Nephron progenitor cell (in vitro differentiated cells): Measurements from ENCODE around the gene RSBN1L.
"Not testable (repeated sequence)": the region's sequence is repeated elsewhere in the genome, so short reads cannot be mapped to it uniquely, and the experiment has no call there.

ENCODE experiments used
- DNase-seq: peaks from one replicate; pipeline ENCODE4 v3.0.0; 2021
- H3K27ac Mint-ChIP-seq: 2 replicates; pipeline ENCODE4 v1.8.0; 2021; ENCODE audit warnings: mild to moderate bottlenecking, moderate library complexity, mixed read lengths
- H3K27me3 Mint-ChIP-seq: 2 replicates; pipeline ENCODE4 v1.8.0; 2021; ENCODE audit warnings: mild to moderate bottlenecking, low read depth, mixed read lengths; ENCODE audit not compliant: poor library complexity
- H3K36me3 Mint-ChIP-seq: 2 replicates; pipeline ENCODE4 v1.8.0; 2021; ENCODE audit warnings: low read depth, mixed read lengths
- H3K4me1 Mint-ChIP-seq: 2 replicates; pipeline ENCODE4 v1.8.0; 2021; ENCODE audit warnings: mixed read lengths
- H3K4me3 Mint-ChIP-seq: 2 replicates; pipeline ENCODE4 v1.8.0; 2021; ENCODE audit warnings: mild to moderate bottlenecking, moderate library complexity, mixed read lengths
- H3K9me3 Mint-ChIP-seq: 2 replicates; pipeline ENCODE4 v1.8.0; 2021; ENCODE audit warnings: mild to moderate bottlenecking, moderate library complexity, mixed read lengths
- TF ChIP-seq, protein P1 (sequence below): fragments of 200-600 bp; sonication (generic); IDR thresholded peaks from 2 replicates; pipeline ENCODE4 v1.5.0; 2021; ENCODE audit warnings: antibody characterized with exemption

Gene RSBN1L

DNA sequence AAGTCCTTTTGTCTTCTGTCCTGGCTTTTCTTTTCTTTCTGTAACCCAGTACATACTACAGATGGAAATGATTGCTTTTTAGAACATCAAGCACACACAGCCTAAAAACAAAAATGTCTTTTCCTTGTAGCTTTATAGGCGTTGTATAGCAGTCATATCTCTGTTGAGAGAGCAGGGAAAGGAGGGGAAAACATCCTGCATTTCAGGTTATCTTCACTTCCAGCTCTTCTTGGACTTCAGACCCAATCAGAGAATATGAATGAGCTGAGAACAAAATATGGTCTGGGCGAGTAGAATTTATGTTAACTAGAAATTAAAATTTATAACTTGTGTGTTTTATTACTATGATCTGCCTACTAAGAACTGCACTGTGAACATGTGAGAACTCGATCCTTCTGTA, 87.3 kb downstream of the RSBN1L start:
- Mint-ChIP-seq H3K36me3 (peaks cover 52% of the 10 kb centered on the region), H3K4me3 (no peak overlapping the region), H3K27ac (no peak overlapping the region), H3K9me3 (peaks cover 19% of the 10 kb centered on the region), H3K27me3 (no peaks in the 10 kb centered on the region), H3K4me1 (no peaks in the 10 kb centered on the region)
- no peak for DNase-seq
- TF ChIP-seq, protein P1, sequence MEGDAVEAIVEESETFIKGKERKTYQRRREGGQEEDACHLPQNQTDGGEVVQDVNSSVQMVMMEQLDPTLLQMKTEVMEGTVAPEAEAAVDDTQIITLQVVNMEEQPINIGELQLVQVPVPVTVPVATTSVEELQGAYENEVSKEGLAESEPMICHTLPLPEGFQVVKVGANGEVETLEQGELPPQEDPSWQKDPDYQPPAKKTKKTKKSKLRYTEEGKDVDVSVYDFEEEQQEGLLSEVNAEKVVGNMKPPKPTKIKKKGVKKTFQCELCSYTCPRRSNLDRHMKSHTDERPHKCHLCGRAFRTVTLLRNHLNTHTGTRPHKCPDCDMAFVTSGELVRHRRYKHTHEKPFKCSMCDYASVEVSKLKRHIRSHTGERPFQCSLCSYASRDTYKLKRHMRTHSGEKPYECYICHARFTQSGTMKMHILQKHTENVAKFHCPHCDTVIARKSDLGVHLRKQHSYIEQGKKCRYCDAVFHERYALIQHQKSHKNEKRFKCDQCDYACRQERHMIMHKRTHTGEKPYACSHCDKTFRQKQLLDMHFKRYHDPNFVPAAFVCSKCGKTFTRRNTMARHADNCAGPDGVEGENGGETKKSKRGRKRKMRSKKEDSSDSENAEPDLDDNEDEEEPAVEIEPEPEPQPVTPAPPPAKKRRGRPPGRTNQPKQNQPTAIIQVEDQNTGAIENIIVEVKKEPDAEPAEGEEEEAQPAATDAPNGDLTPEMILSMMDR, result no peak

DNA sequence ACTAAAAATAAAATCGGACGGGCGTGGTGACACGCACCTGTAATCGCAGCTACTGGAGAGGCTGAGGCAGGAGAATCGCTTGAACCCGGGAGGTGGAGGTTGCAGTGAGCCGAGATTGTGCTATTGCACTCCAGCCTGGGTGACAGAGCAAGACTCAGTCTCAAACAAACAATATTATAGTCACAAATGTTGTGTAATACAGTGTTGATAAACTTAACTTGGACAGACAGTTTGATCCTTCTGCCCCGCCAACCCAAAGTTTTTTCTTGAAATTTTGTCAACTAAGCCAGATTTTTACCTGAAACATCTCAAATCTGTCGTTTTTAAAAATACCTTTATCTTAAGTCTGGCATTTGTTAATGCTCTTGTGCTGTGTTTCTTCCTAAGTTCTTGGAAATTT, 88.2 kb downstream of the RSBN1L start:
- Mint-ChIP-seq H3K27ac (peak overlapping the region; percentile 24), H3K36me3 (peaks cover 48% of the 10 kb centered on the region), H3K9me3 (peaks cover 19% of the 10 kb centered on the region)
- not testable (repeated sequence) for DNase-seq, H3K27me3 Mint-ChIP-seq, H3K4me1 Mint-ChIP-seq, H3K4me3 Mint-ChIP-seq

DNA sequence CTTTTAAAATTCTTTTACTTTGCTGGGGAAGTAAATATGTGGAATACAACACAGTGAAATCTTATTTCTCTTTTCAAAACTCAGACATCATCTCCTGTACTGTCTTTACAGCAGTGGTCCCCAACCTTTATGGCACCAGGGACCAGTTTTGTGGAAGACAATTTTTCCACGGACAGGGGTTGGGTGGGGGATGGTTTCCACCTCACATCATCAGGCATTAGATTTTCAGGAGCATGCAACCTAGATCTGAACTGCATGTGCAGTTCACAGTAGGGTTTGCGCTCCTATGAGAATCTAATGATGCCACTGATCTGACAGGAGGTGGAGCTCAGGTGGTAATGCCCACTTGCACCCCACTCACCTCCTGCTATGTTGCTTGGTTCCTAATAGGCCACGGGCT, 89.8 kb downstream of the RSBN1L start:
- DNase-seq, result no peak
- TF ChIP-seq, protein P1, result no peak
- no peak overlapping the region for H3K27ac Mint-ChIP-seq
- peaks cover 19% of the 10 kb centered on the region for H3K9me3 Mint-ChIP-seq
- no peaks in the 10 kb centered on the region for H3K4me1 Mint-ChIP-seq
- H3K4me3 Mint-ChIP-seq, result no peak overlapping the region
- no peaks in the 10 kb centered on the region for H3K27me3 Mint-ChIP-seq
- H3K36me3 Mint-ChIP-seq, result peaks cover 39% of the 10 kb centered on the region

DNA sequence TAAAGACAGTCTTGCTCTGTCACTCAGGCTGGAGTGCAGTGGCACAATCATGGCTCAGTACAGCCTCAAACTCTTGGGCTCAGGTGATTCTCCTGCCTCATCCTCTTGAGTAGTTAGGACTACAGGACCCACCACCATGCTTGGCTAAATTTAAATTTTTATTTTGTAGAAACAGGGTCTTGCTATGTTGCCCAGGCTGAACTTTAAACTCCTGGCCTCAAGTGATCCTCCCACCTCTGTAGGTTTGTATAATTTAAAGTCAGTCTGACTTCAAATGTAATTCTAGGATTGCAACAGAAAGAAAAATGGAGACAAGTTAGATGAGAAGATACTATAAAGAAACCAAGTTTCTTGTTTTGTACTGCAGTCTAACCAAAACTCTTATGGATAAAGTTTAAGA, 90.5 kb downstream of the RSBN1L start:
- TF ChIP-seq, protein P1, result no peak
- no peak overlapping the region for H3K4me3 Mint-ChIP-seq
- H3K9me3 Mint-ChIP-seq, result peaks cover 19% of the 10 kb centered on the region
- peaks cover 35% of the 10 kb centered on the region for H3K36me3 Mint-ChIP-seq
- DNase-seq, result no peak
- no peaks in the 10 kb centered on the region for H3K27me3 Mint-ChIP-seq
- no peak overlapping the region for H3K27ac Mint-ChIP-seq
- no peaks in the 10 kb centered on the region for H3K4me1 Mint-ChIP-seq

DNA sequence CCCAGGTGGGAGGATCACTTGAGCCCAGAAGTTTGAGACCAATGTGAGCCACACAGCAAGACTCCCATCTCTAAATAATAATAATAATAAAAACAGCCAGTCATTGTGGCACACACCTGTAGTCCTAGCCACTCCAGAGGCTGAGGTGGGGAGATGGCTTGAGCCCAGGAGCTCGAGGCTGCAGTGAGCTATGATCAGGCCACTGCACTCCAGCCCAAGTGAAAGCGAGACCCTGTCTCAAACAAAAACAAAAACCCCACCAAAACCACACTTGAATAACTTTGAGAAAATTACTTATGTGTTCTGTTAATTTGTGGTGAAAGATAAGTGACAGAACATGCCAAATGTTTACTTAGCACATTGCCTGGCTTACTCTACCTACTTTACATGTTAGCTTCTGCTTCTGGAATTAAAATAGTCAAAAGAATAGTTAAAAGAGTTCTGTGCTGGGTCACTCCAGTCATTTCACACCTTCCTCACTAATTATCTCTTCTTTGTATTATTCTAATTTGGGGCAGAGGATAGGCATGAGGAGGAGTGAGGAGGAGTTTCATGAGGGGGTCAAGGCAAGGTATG, 92.2 kb downstream of the RSBN1L start:
- no peak overlapping the region for H3K4me3 Mint-ChIP-seq
- no peak for DNase-seq
- H3K9me3 Mint-ChIP-seq, result peaks cover 19% of the 10 kb centered on the region
- no peaks in the 10 kb centered on the region for H3K4me1 Mint-ChIP-seq
- TF ChIP-seq, protein P1, result no peak
- no peaks in the 10 kb centered on the region for H3K27me3 Mint-ChIP-seq
- peaks cover 24% of the 10 kb centered on the region for H3K36me3 Mint-ChIP-seq
- H3K27ac Mint-ChIP-seq, result no peak overlapping the region

DNA sequence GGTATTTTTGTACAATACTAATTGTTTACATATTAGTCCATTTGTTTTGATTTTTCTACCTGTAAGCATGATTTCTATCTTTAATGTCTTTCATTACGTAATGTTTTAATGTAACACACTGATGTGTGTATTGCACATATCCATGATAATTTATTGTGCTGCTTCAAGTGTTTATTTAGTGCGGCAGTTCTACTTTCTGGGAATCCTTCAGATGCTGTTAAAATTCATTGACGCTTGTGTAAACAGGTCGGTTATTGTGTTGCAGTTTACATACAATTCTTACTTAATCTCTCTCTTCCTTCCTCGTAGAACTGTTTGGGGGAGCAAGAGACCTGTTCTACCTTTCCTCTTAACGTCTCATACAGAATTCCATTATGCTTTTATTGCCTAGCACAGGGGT, 95.1 kb downstream of the RSBN1L start:
- no peaks in the 10 kb centered on the region for H3K27me3 Mint-ChIP-seq
- peaks cover 16% of the 10 kb centered on the region for H3K36me3 Mint-ChIP-seq
- H3K27ac Mint-ChIP-seq, result no peak overlapping the region
- H3K9me3 Mint-ChIP-seq, result no peaks in the 10 kb centered on the region
- DNase-seq, result no peak
- H3K4me1 Mint-ChIP-seq, result peaks cover 15% of the 10 kb centered on the region
- TF ChIP-seq, protein P1, result no peak
- no peak overlapping the region for H3K4me3 Mint-ChIP-seq
